IMR-90 (cell line): ENCODE data around the gene CABP5. TPM values are rescaled to one million over a fixed set of nuclear protein-coding genes. Genes with fewer than 3 reads are reported as not detected.

Experiments used
- ATAC-seq: fragments of 200-7000 bp; cut with Tn5 transposase; 2 replicates; pipeline ENCODE4 v1.9.1; 2020; ENCODE audit warnings: low read depth, mild to moderate bottlenecking, moderate library complexity
- BruUV-seq: library from RNA; stranded (reverse); fragments of 400-500 nt; replicated peaks from 2 replicates; lab custom pipeline; 2021; lab: Mats Ljungman, UMichigan
- CTCF ChIA-PET: fragments of 300-600 bp; formaldehyde crosslinking; extraction: SDS; loops from one replicate; lab custom pipeline; 2021; ENCODE audit warnings: antibody characterized with exemption; lab: Yijun Ruan, JAX
- POLR2A ChIA-PET: fragments of 300-600 bp; sonication (Branson Sonifier 250); formaldehyde crosslinking; loops from one replicate; lab custom pipeline; 2022; ENCODE audit warnings: antibody characterized with exemption; ENCODE audit not compliant: unreplicated experiment; lab: Charles Lee
- DNase-seq: peaks from one replicate; pipeline ENCODE4 v3.0.0; 2013
- H2AFZ ChIP-seq: replicated peaks from 2 replicates; pipeline ENCODE3; 2013; ENCODE audit warnings: low read length, mild to moderate bottlenecking; ENCODE audit not compliant: poor library complexity
- H2AK5ac ChIP-seq: 2 replicates; pipeline ENCODE4 v1.6.1; 2013; ENCODE audit warnings: low read depth, low read length, inconsistent platforms
- H2AK9ac ChIP-seq: replicated peaks from 2 replicates; pipeline ENCODE3; 2013; ENCODE audit warnings: mild to moderate bottlenecking, low read depth, low read length, moderate library complexity; ENCODE audit not compliant: poor library complexity
- H2BK120ac ChIP-seq: 2 replicates; pipeline ENCODE4 v1.6.1; 2013; ENCODE audit warnings: low read depth, low read length, inconsistent platforms
- H2BK15ac ChIP-seq: 3 replicates; pipeline ENCODE4 v1.6.1; 2013; ENCODE audit warnings: low read depth, low read length, inconsistent platforms
- H2BK20ac ChIP-seq: 2 replicates; pipeline ENCODE4 v1.6.1; 2013; ENCODE audit warnings: low read depth, mild to moderate bottlenecking, inconsistent platforms, low read length, moderate library complexity
- H2BK5ac ChIP-seq: 2 replicates; pipeline ENCODE4 v1.6.1; 2013; ENCODE audit warnings: mild to moderate bottlenecking, low read depth, low read length, inconsistent platforms; ENCODE audit not compliant: poor library complexity, severe bottlenecking
- H3K14ac ChIP-seq: replicated peaks from 2 replicates; pipeline ENCODE4 v1.6.1; 2013; ENCODE audit warnings: low read depth, low read length, inconsistent platforms
- H3K18ac ChIP-seq: 2 replicates; pipeline ENCODE4 v1.6.1; 2013; ENCODE audit warnings: low read depth, low read length, control low read depth
- H3K23ac ChIP-seq: 2 replicates; pipeline ENCODE4 v1.6.1; 2013; ENCODE audit warnings: low read depth, low read length, inconsistent platforms
- H3K27ac ChIP-seq: 2 replicates; pipeline ENCODE4 v1.5.1; 2013; ENCODE audit warnings: mild to moderate bottlenecking, control low read depth, low read length; ENCODE audit not compliant: insufficient read depth
- H3K27me3 ChIP-seq: 2 replicates; pipeline ENCODE4 v1.6.1; 2013; ENCODE audit warnings: low read length; ENCODE audit not compliant: control insufficient read depth, insufficient read depth
- H3K36me3 ChIP-seq: 2 replicates; pipeline ENCODE4 v1.6.1; 2013; ENCODE audit warnings: low read length, mixed read lengths; ENCODE audit not compliant: control insufficient read depth, insufficient read depth
- H3K4ac ChIP-seq: 2 replicates; pipeline ENCODE4 v1.6.1; 2013; ENCODE audit warnings: low read depth, low read length, inconsistent platforms
- H3K4me1 ChIP-seq: 2 replicates; pipeline ENCODE4 v1.6.1; 2013; ENCODE audit warnings: low read length, mixed read lengths; ENCODE audit not compliant: control insufficient read depth, insufficient read depth
- H3K4me2 ChIP-seq: 2 replicates; pipeline ENCODE4 v1.6.1; 2013; ENCODE audit warnings: low read depth, mild to moderate bottlenecking, control low read depth, low read length, moderate library complexity
- H3K4me3 ChIP-seq: 2 replicates; pipeline ENCODE4 v1.5.1; 2013; ENCODE audit warnings: low read depth, mild to moderate bottlenecking, control low read depth, low read length, moderate library complexity; ENCODE audit not compliant: insufficient read depth
- H3K56ac ChIP-seq: 2 replicates; pipeline ENCODE4 v1.6.1; 2013; ENCODE audit warnings: low read length, inconsistent platforms; ENCODE audit not compliant: insufficient read depth; ENCODE audit errors: extremely low read depth
- H3K79me1 ChIP-seq, 2 experiments: 2 replicates each; pipeline ENCODE4 v1.6.1; 2013; ENCODE audit warnings: low read length in 2 of 2, inconsistent platforms in 1 of 2, low read depth in 1 of 2
- H3K9ac ChIP-seq: 2 replicates; pipeline ENCODE4 v1.6.1; 2013; ENCODE audit warnings: low read depth, low read length, control low read depth
- H3K9me1 ChIP-seq: 2 replicates; pipeline ENCODE4 v1.6.1; 2013; ENCODE audit warnings: low read length, inconsistent platforms; ENCODE audit not compliant: insufficient read depth
- H3K9me3 ChIP-seq: 2 replicates; pipeline ENCODE4 v1.6.1; 2013; ENCODE audit warnings: low read length; ENCODE audit not compliant: control insufficient read depth, insufficient read depth
- H4K20me1 ChIP-seq: 2 replicates; pipeline ENCODE4 v1.6.1; 2013; ENCODE audit warnings: low read length, inconsistent platforms; ENCODE audit not compliant: insufficient read depth
- H4K5ac ChIP-seq: 2 replicates; pipeline ENCODE4 v1.6.1; 2013; ENCODE audit warnings: mild to moderate bottlenecking, low read depth, low read length, control low read depth
- H4K8ac ChIP-seq, 2 experiments: 2 replicates each; pipeline ENCODE4 v1.6.1; 2013; ENCODE audit warnings: low read depth in 2 of 2, low read length in 2 of 2, control low read depth in 1 of 2, inconsistent platforms in 1 of 2
- H4K91ac ChIP-seq: 2 replicates; pipeline ENCODE4 v1.6.1; 2013; ENCODE audit warnings: low read depth, low read length, inconsistent platforms; ENCODE audit not compliant: insufficient read depth
- BHLHE40 ChIP-seq: fragments of 150-350 bp; IDR thresholded peaks from 2 replicates; pipeline ENCODE4 v1.6.1; 2016; ENCODE audit warnings: mild to moderate bottlenecking, low read depth, low read length
- CEBPB ChIP-seq: IDR thresholded peaks from 2 replicates; pipeline ENCODE4 v1.6.1; 2012; ENCODE audit warnings: low read depth, low read length, improper control_type of control experiment
- CHD1 ChIP-seq: IDR thresholded peaks from 2 replicates; pipeline ENCODE4 v1.6.1; 2012; ENCODE audit warnings: low read depth, low read length, improper control_type of control experiment
- CTCF ChIP-seq: conservative IDR thresholded peaks from 2 replicates; pipeline ENCODE4 v1.5.1; 2012; ENCODE audit warnings: mild to moderate bottlenecking, low read depth, low read length, improper control_type of control experiment
- ELK1 ChIP-seq: fragments of 150-350 bp; IDR thresholded peaks from 2 replicates; pipeline ENCODE4 v1.6.1; 2016; ENCODE audit warnings: low read depth, mild to moderate bottlenecking, low read length, moderate library complexity, borderline replicate concordance
- FOS ChIP-seq: fragments of 150-350 bp; IDR thresholded peaks from 2 replicates; pipeline ENCODE4 v1.6.1; 2016; ENCODE audit warnings: low read depth, low read length
- MAFK ChIP-seq: IDR thresholded peaks from 2 replicates; pipeline ENCODE4 v1.6.1; 2012; ENCODE audit warnings: low read depth, low read length, improper control_type of control experiment
- MAZ ChIP-seq: IDR thresholded peaks from 2 replicates; pipeline ENCODE4 v1.6.1; 2012; ENCODE audit warnings: low read depth, mild to moderate bottlenecking, low read length, improper control_type of control experiment, moderate library complexity, borderline replicate concordance
- MXI1 ChIP-seq: IDR thresholded peaks from 2 replicates; pipeline ENCODE4 v1.6.1; 2012; ENCODE audit warnings: low read depth, mild to moderate bottlenecking, low read length, moderate library complexity, borderline replicate concordance
- NFE2L2 ChIP-seq: fragments of 150-350 bp; IDR thresholded peaks from 2 replicates; pipeline ENCODE4 v1.6.1; 2016; ENCODE audit warnings: low read depth, mild to moderate bottlenecking, low read length
- POLR2A ChIP-seq: IDR thresholded peaks from 2 replicates; pipeline ENCODE4 v1.6.1; 2012; ENCODE audit warnings: mild to moderate bottlenecking, low read depth, low read length
- RAD21 ChIP-seq: IDR thresholded peaks from 2 replicates; pipeline ENCODE4 v1.6.1; 2012; ENCODE audit warnings: low read length, improper control_type of control experiment
- RCOR1 ChIP-seq: IDR thresholded peaks from 2 replicates; pipeline ENCODE4 v1.6.1; 2012; ENCODE audit warnings: mild to moderate bottlenecking, low read length, improper control_type of control experiment; ENCODE audit not compliant: insufficient replicate concordance
- RFX5 ChIP-seq: IDR thresholded peaks from 2 replicates; pipeline ENCODE4 v1.8.0; 2012; ENCODE audit warnings: low read depth, mild to moderate bottlenecking, low read length, moderate library complexity
- SMC3 ChIP-seq: fragments of 150-350 bp; IDR thresholded peaks from 2 replicates; pipeline ENCODE4 v1.6.1; 2016; ENCODE audit warnings: low read depth, mild to moderate bottlenecking, antibody characterized with exemption, low read length, moderate library complexity
- USF2 ChIP-seq: fragments of 150-350 bp; IDR thresholded peaks from 2 replicates; pipeline ENCODE4 v1.6.1; 2017; ENCODE audit warnings: mild to moderate bottlenecking, antibody characterized with exemption, low read length, low read depth
- WGBS, 2 experiments: methylation state at CpG; one replicate each; pipeline versions ENCODE4 v1.1.5 to v1.1.7; 2013; ENCODE audit warnings: missing lambda C conversion rate in 2 of 2; ENCODE audit not compliant: insufficient read length in 1 of 2; ENCODE audit errors: extremely low coverage in 2 of 2; 5-methylcytosine and 5-hydroxymethylcytosine counted together
- dilution Hi-C: fragments of 300-500 bp; cut with HindIII; formaldehyde crosslinking; loops from one replicate; pipeline ENCODE4 v1.14.3; 2018; ENCODE audit warnings: low sequenced_read_pairs; ENCODE audit not compliant: unreplicated experiment
- in situ Hi-C: fragments of 300-500 bp; cut with MboI; formaldehyde crosslinking; loops from 3 replicates; pipeline ENCODE4 v1.14.3; 2019; ENCODE audit warnings: low sequenced_read_pairs, inconsistent platforms, mixed read lengths
- intact Hi-C: fragments of 100-400 bp; cut with micrococcal nuclease; formaldehyde crosslinking; loops from 2 replicates; pipeline ENCODE4 v1.10.0; 2022
- polyA plus RNA-seq, 3 experiments: library from polyadenylated mRNA; depleted of rRNA; stranded (reverse); fragments of >200 nt; gene quantifications; 2 replicates each; pipeline ENCODE4 v1.2.3, GENCODE V29; 2012; ENCODE audit warnings: low replicate concordance in 1 of 3
- total RNA-seq: library from RNA; depleted of rRNA; stranded (reverse); fragments of >200 nt; gene quantifications from 2 replicates; pipeline ENCODE4 v1.2.3, GENCODE V29; 2012

The CABP5 gene
- total and polyA plus RNA-seq, 2 of the 4 experiments (the other 2 are of a cell fraction) = not detected

GRCh38 chr19:47992070-47992469, 51.8 kb downstream of the CABP5 start, which contains the start of gene BSPH1:
Gene BSPH1 (minus strand): TSS chr19:47992170. CDS start chr19:47992081, 89 bp downstream.
- Histone ChIP-seq H3K27ac (no peak within 1 kb of the TSS), H3K36me3 (no peaks in the 10 kb centered on the region), H2AK5ac (no peak within 1 kb of the TSS), H3K4me3 (no peak within 1 kb of the TSS), H3K23ac (no peak within 1 kb of the TSS), H4K8ac (no peak within 1 kb of the TSS), H2BK20ac (no peak within 1 kb of the TSS), H3K9me1 (no peaks in the 10 kb centered on the region), H3K9me3 (no peaks in the 10 kb centered on the region), H4K91ac (no peak within 1 kb of the TSS), H2BK15ac (no peak within 1 kb of the TSS), H3K27me3 (peaks cover 3% of the 10 kb centered on the region; the same call in 1 of the 2 replicates), H2AFZ (no peak within 1 kb of the TSS), H4K5ac (no peak within 1 kb of the TSS), H3K9ac (no peak within 1 kb of the TSS), H4K20me1 (no peaks in the 10 kb centered on the region), H2BK5ac (no peak within 1 kb of the TSS), H3K56ac (no peak within 1 kb of the TSS), H3K14ac (no peak within 1 kb of the TSS), H2AK9ac (no peak within 1 kb of the TSS), H3K4me1 (no peaks in the 10 kb centered on the region), H3K18ac (no peak within 1 kb of the TSS), H2BK120ac (no peak within 1 kb of the TSS), H3K79me1 (no peaks in the 10 kb centered on the region), H3K4ac (no peak within 1 kb of the TSS), H3K4me2 (no peak within 1 kb of the TSS)
- ATAC-seq (no peak), DNase-seq (no peak)
- dilution Hi-C loops = no loop called here
- BruUV-seq = no TSS peak
- intact Hi-C loops = no loop called here
- ChIA-PET POLR2A (no interaction called here), CTCF (no interaction called here)
- WGBS, 2 experiments = no CpG with 5 or more reads among the region's 2 CpGs
- TF ChIP-seq USF2 = no peak
- no peak for TF ChIP-seq CTCF
- TF ChIP-seq MAZ = no peak
- no peak for TF ChIP-seq ELK1
- TF ChIP-seq FOS = no peak
- no peak for TF ChIP-seq CEBPB
- no peak for TF ChIP-seq NFE2L2
- TF ChIP-seq BHLHE40 = no peak
- TF ChIP-seq MAFK = no peak
- TF ChIP-seq RAD21 = no peak
- no peak for TF ChIP-seq RCOR1
- no peak for TF ChIP-seq SMC3
- no peak for TF ChIP-seq POLR2A
- no peak for TF ChIP-seq MXI1
- TF ChIP-seq RFX5 = no peak
- TF ChIP-seq CHD1 = no peak
- in situ Hi-C loops = no loop called here
